Measurements from ENCODE around the gene TMEM175.

DNA sequence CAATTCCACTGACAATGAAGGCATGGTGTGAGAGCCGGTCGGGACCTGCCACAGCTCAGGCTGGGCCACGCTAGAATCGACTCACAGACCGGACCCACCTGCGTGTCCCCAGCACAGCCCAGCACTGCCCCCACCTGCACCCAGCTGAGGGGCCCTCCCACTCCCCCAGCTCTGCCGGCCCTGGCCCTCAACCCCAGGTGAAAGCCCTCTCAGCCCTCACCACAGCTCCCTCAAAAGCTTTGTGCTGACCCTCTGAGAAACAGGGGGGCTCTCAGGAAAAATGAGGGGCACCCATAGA is 25.2 kb upstream of the TMEM175 start:
- TF ChIP-seq, protein P1, sequence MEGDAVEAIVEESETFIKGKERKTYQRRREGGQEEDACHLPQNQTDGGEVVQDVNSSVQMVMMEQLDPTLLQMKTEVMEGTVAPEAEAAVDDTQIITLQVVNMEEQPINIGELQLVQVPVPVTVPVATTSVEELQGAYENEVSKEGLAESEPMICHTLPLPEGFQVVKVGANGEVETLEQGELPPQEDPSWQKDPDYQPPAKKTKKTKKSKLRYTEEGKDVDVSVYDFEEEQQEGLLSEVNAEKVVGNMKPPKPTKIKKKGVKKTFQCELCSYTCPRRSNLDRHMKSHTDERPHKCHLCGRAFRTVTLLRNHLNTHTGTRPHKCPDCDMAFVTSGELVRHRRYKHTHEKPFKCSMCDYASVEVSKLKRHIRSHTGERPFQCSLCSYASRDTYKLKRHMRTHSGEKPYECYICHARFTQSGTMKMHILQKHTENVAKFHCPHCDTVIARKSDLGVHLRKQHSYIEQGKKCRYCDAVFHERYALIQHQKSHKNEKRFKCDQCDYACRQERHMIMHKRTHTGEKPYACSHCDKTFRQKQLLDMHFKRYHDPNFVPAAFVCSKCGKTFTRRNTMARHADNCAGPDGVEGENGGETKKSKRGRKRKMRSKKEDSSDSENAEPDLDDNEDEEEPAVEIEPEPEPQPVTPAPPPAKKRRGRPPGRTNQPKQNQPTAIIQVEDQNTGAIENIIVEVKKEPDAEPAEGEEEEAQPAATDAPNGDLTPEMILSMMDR (IDR thresholded peaks at IDR 0.05; ENCODE audit: low read depth, low read length, poor library complexity, severe bottlenecking) = no peak
- no peak for TF ChIP-seq EZH2phosphoT487 (IDR thresholded peaks at IDR 0.05; ENCODE audit: borderline replicate concordance, low read length)
